GM18870 (cell line): Measurements from ENCODE around the gene RRP15.

Source experiments
- ATAC-seq: cut with Tn5 transposase; IDR thresholded peaks from one replicate; pipeline ENCODE4 v1.9.1; 2021; ENCODE audit warnings: moderate library complexity; ENCODE audit not compliant: unreplicated experiment

Gene RRP15

DNA sequence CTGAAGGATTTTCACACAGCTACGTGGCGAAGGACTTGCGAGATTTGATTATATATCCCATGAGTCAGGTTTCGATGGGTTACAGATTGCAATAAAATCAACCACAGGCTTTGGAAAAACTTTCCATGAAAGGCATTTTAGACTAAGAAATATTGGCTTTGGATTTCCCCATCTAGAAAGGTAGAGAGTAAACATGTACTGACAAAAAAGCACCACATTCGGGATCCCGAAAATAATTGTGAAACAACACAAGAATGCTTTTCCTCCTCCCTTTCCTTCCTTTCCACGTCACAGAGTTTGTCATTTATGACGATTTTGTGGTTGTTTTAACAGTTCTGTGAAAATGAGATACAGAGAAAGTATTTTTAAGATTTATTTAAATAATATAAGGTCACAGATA, 98.6 kb downstream of the RRP15 start:
- no peak for ATAC-seq

DNA sequence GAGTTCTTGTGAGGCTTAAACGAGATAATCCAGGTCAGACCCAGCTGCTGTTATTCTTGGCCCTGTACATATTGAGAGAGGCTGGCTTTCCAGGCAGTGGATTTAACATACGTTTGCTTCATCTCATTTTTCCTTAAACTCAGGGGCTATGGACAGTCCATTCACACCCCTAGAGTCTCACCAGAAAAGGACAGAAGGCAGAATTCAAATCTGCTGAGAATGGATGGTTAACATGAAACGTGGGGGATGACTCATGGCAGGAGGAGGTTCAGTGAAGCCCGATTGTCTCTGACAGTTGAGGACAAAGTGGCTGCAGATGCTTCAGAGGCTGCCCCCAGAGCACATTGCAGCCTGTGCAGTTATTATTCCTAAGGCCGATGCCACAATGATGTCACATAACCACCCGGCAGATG, 99.5 kb downstream of the RRP15 start:
- no peak for ATAC-seq
